Gastrocnemius medialis (tissue), 4 donors: ENCODE data around the gene EYA3.

Source experiments
- CTCF ChIP-seq, 5 experiments: fragments of 450-650 bp in 3 of 5; fragments of 200-600 bp in 2 of 5; sonication (generic) in 2 of 5; IDR thresholded peaks in 4 of 5; conservative IDR thresholded peaks in 1 of 5; 1 replicate in 4 of 5; 2 replicates in 1 of 5; pipeline ENCODE4 v1.5.1; 2016 to 2019; ENCODE audit warnings: antibody characterized with exemption in 5 of 5, mild to moderate bottlenecking in 3 of 5, moderate library complexity in 3 of 5
- POLR2A ChIP-seq, 2 donors: fragments of 450-650 bp; IDR thresholded peaks; one replicate each; pipeline ENCODE4 v1.6.1; 2017; ENCODE audit warnings: antibody characterized with exemption in 2 of 2, mild to moderate bottlenecking in 2 of 2, moderate library complexity in 2 of 2

DNA sequence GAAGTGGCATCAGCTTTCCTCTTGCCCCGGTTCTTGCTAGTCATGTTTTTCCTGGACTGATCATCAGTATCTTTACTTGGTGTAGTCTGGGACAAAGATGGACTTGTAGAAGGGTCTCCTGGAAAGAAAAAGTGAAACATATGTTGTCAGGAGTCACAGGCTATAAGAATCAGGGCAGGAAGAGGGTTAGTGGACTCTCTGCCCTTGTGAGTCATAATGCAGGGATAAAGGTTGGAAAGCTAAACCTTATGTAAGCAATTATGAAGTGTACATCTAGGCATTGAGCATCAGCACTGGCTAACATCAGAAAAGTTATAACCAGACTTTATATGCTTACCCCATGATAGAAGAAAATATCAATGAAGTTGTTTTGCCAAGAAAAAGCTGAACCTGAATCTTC, 77.4 kb downstream of the EYA3 start:
- TF ChIP-seq CTCF (IDR thresholded peaks at IDR 0.05 in 4 of 5, conservative IDR thresholded peaks at IDR 0.05 in 1 of 5) = no peak
- TF ChIP-seq POLR2A (IDR thresholded peaks at IDR 0.05) = no peak
